Cardiac fibroblast (primary cell): Measurements from ENCODE around the gene ARFGEF2.
A peak's percentile ranks its signal among the peaks of the same experiment; 100 is the strongest.
"Not testable (repeated sequence)": the region's sequence is repeated elsewhere in the genome, so short reads cannot be mapped to it uniquely, and the experiment has no call there.

Experiments
- DNase-seq, 2 donors: peaks; one replicate each; pipeline versions ENCODE4 v3.0.0 to v3.0.0-alpha.2; 2010; ENCODE audit warnings: low read depth in 2 of 2
- H3K4me3 ChIP-seq, 2 donors: replicated peaks in 1 of 2; 1 replicate in 1 of 2; 2 replicates in 1 of 2; pipeline ENCODE4 v1.5.1; 2011; ENCODE audit warnings: low read depth in 2 of 2, low read length in 2 of 2, mild to moderate bottlenecking in 2 of 2, moderate library complexity in 1 of 2
- TF ChIP-seq, protein P1 (sequence below): IDR thresholded peaks from one replicate; pipeline ENCODE4 v1.5.1; 2011; ENCODE audit warnings: low read depth, mild to moderate bottlenecking, low read length, inconsistent platforms

ARFGEF2 gene

DNA sequence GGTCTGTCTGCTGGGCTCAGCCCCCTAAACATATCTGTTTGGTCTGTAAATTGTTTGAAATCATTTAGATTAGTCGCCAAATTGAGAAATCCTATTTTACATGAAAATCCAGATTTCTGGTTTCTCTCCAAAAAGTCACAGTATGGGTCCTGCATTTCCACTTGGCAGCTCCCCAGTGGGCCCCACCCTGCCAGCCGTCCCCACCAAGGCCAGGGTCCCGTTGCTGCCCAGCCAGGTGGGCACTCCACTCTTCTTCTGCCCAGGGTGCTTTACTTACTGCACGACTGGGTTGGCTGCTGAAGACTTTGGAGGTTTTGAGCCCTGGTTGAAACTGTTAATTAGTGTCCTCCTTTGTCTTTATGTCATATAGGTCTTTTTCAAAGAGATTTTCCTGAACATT lies 50.4 kb downstream of the ARFGEF2 start:
- DNase-seq = no peak
- H3K4me3 ChIP-seq = no peak overlapping the region
- TF ChIP-seq, protein P1, sequence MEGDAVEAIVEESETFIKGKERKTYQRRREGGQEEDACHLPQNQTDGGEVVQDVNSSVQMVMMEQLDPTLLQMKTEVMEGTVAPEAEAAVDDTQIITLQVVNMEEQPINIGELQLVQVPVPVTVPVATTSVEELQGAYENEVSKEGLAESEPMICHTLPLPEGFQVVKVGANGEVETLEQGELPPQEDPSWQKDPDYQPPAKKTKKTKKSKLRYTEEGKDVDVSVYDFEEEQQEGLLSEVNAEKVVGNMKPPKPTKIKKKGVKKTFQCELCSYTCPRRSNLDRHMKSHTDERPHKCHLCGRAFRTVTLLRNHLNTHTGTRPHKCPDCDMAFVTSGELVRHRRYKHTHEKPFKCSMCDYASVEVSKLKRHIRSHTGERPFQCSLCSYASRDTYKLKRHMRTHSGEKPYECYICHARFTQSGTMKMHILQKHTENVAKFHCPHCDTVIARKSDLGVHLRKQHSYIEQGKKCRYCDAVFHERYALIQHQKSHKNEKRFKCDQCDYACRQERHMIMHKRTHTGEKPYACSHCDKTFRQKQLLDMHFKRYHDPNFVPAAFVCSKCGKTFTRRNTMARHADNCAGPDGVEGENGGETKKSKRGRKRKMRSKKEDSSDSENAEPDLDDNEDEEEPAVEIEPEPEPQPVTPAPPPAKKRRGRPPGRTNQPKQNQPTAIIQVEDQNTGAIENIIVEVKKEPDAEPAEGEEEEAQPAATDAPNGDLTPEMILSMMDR = no peak

DNA sequence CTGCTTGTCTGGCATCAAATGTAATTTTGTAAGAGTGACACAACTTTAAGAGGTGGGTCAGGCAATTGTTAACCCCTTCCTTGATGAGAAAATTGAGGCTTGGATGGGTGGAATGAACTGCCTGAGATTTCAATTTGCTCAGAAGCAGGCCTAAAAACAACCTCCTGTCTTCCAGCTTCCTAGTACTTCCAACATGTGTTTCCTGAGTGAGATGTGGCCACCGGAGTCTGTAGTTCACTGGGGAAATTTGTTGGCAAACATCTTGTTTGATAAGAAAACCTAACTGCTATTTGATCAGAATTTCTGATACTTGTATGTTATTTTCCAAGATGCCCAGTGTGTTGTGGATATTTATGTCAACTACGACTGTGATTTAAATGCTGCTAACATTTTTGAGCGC lies 51.3 kb downstream of the ARFGEF2 start:
- DNase-seq = no peak
- no peak overlapping the region for H3K4me3 ChIP-seq
- TF ChIP-seq, protein P1 = no peak

DNA sequence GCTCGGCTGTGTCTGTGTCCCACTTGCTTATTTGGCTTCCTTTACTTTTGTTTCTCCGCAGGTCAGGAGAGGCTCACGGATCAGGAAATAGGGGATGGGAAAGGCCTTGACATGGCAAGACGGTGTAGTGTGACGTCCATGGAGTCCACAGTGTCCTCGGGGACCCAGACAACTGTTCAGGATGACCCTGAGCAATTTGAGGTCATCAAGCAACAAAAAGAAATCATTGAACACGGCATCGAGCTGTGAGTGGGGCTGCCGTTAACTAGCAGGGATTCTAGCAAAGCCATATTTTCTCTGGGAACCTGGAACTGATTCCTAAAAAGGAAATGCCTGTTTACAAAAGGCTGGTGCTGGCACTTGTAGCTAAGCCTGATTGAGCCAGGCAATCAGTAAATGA lies 54.4 kb downstream of the ARFGEF2 start:
- DNase-seq = no peak
- no peak overlapping the region for H3K4me3 ChIP-seq
- TF ChIP-seq, protein P1 = no peak

DNA sequence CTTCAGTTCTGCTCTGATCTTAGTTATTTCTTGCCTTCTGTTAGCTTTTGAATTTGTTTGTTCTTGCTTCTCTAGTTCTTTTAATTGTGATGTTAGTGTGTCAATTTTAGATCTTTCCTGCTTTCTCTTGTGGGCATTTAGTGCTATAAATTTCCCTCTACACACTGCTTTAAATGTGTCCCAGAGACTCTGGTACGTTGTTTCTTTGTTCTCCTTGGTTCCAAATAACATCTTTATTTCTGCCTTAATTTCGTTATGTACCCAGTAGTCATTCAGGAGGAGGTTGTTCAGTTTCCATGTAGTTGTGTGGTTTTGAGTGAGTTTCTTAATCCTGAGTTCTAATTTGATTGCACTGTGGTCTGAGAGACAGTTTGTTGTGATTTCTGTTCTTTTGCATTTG lies 58.5 kb downstream of the ARFGEF2 start:
- not testable (repeated sequence) for H3K4me3 ChIP-seq, DNase-seq

DNA sequence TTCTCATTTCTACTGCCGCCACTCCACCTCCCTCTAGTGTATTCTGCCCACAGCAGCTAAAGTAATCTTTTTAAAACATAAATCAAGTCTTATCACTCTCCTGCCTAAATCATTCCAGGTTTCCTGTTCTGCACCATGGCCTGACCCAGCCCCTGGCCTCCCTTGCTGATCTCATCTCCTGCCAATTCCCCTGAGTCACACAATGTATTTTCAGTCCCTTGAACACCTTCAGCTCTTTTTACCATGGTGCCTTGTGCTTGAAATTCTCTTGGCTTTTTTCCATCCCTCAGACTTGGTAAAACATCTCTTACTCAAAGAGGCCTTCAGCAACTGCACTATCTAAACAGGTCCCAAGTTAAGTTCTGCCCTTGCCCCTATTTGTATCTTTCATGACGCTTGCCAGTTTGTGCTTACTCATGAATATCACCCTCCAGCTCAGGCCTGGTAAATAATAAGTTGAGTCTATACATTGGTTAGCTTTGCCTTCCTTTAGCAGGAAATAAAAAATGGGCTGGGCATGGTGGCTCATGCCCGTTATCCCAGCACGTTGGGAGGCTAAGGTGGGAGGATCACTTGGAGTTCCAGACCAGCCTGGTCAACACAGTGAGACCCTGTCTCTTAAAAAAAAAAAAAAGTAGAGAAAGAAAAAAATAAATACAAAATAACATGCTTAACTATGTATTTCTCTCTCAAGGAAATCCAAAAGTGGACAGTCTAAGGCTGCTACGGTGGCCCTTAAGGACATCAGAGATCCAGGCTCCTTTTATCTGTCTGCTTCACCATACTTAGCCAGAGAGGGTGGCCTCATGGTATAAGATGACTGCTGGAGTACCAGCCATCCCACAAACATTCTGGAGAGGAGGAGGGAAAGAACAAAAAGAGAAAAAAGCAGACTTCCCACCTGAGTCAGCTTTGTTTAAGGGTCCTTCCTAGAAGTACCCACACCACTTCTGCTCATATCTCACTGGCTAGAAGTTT lies 62.2 kb downstream of the ARFGEF2 start:
- H3K4me3 ChIP-seq = no peak overlapping the region
- TF ChIP-seq, protein P1 = no peak
- peak; percentile 79 to 86 for DNase-seq

DNA sequence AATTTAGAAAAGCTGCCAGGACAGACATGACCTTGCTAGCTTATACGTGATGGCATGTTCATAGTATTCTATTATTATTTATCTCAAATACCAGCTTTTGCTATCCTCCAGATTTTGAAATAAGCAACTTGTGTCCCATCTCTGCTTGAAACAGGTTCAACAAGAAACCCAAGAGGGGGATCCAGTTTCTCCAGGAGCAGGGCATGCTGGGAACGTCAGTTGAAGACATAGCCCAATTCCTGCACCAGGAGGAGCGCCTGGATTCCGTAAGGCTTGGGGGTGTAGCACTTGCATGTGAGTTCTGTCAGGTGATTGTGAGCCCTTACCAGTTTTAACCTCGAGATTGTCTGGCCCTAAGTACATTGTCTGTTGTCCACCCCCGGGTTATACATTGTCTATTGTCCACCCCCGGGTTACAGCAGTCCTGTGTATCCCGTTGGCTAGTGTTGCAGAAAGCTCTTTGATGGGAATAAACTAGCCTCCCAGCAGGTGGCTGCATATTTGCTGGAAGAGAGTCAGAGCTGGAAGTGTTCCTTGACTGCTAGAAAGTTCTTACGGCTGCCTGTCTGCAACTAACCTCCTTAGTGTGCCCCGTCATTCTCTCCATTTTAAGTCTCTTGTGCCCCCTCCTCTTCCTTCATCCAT lies 63.2 kb downstream of the ARFGEF2 start:
- TF ChIP-seq, protein P1 = no peak
- DNase-seq = no peak
- no peak overlapping the region for H3K4me3 ChIP-seq

DNA sequence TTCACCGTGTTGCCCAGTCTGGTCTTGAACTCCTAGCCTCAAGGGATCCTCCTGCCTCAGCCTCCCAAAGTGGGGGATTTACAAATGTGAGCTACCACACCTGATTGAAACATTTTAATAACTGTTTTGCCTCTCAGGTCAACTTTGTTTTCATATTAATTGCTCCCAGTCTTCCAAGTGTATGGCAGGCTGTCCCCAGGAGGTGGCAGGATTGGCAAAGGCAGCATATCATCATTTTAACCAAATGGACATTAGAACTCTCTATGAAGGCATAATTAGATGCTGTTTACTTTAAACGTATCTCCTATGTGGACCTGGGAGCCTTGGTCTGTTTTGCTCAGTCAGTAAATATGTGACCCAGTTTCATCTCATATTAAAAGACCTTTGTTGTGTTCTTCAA lies 65.4 kb downstream of the ARFGEF2 start:
- TF ChIP-seq, protein P1 = peak; percentile 25
- DNase-seq = peak in 1 of 2 donors; percentile 6
- no peak overlapping the region for H3K4me3 ChIP-seq
